NOMO-1 treated with DMSO at 0.1 percent for 48 hours (cell line): Measurements from ENCODE around the gene VTI1A.
"Not testable (repeated sequence)": the region's sequence is repeated elsewhere in the genome, so short reads cannot be mapped to it uniquely, and the experiment has no call there.

Source experiments
- DNase-seq: peaks from one replicate; lab custom pipeline; 2025; ENCODE audit not compliant: unreplicated experiment; lab: John Stamatoyannopoulos, UW

Gene VTI1A

GRCh38 chr10:112448888-112449287, 1.9 kb downstream of the VTI1A start:
- peak; percentile 69 for DNase-seq

- no peak for DNase-seq
Measured at GRCh38 chr10:112454910-112455779, 8.1 kb downstream of the VTI1A start.

GRCh38 chr10:112456533-112456932, 9.5 kb downstream of the VTI1A start:
- peak; percentile 1 for DNase-seq

- no peak for DNase-seq
Measured at GRCh38 chr10:112460366-112460765, 13.4 kb downstream of the VTI1A start.

GRCh38 chr10:112461029-112461887, 14.2 kb downstream of the VTI1A start:
- DNase-seq: no peak

- DNase-seq: not testable (repeated sequence)
Measured at GRCh38 chr10:112464074-112464473, 17.1 kb downstream of the VTI1A start.

- DNase-seq: no peak
Measured at GRCh38 chr10:112465299-112465883, 18.4 kb downstream of the VTI1A start.

GRCh38 chr10:112466802-112467201, 19.8 kb downstream of the VTI1A start:
- DNase-seq: no peak

- no peak for DNase-seq
Measured at GRCh38 chr10:112467541-112468075, 20.6 kb downstream of the VTI1A start.

- DNase-seq: peak; percentile 62
Measured at GRCh38 chr10:112471878-112472487, 25.0 kb downstream of the VTI1A start.

GRCh38 chr10:112475575-112476218, 28.7 kb downstream of the VTI1A start:
- DNase-seq: peak; percentile 6

GRCh38 chr10:112481602-112482001, 34.6 kb downstream of the VTI1A start:
- DNase-seq: no peak

- DNase-seq: no peak
Measured at GRCh38 chr10:112484399-112484798, 37.4 kb downstream of the VTI1A start.

- DNase-seq: no peak
Measured at GRCh38 chr10:112487964-112488363, 40.9 kb downstream of the VTI1A start.

- DNase-seq: no peak
Measured at GRCh38 chr10:112490545-112490944, 43.5 kb downstream of the VTI1A start.

GRCh38 chr10:112491144-112491543, 44.1 kb downstream of the VTI1A start:
- DNase-seq: no peak

- DNase-seq: no peak
Measured at GRCh38 chr10:112492736-112493135, 45.7 kb downstream of the VTI1A start.

- DNase-seq: no peak
Measured at GRCh38 chr10:112497347-112497950, 50.4 kb downstream of the VTI1A start.

- DNase-seq: no peak
Measured at GRCh38 chr10:112498806-112499205, 51.8 kb downstream of the VTI1A start.

GRCh38 chr10:112499985-112500384, 53.0 kb downstream of the VTI1A start:
- DNase-seq: not testable (repeated sequence)
